HL-60/S4 treated with retinoic acid at 250 ng/mL for 4 days and 3 days (cell line): ENCODE measurements around the gene TMEM150B.

Experiments
- in situ Hi-C: fragments of 300-500 bp; cut with MboI; formaldehyde crosslinking; loops from 2 replicates; pipeline ENCODE4 v1.7.0; 2022; ENCODE audit warnings: low sequenced_read_pairs

The TMEM150B gene

DNA sequence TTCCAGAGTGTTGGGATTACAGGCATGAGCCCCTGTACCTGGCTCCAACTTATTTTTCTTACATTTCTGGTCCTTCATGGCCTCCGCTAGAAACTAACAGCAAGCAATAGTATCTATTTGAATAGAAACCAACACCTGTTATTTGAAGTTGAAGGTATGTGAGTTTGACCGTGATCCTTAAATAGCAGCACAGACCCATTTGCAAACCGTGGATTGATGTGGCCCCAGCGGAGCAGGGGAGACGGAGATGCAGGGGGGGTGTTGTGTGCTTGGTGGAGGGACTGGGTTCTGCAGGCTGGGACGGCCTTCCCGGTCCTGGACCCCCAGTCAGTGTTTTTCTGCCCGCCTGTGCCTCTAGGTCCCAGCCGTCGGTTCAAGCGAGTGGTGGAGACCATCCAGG, 16.9 kb downstream of the TMEM150B start:
- in situ Hi-C loops = no loop called here

DNA sequence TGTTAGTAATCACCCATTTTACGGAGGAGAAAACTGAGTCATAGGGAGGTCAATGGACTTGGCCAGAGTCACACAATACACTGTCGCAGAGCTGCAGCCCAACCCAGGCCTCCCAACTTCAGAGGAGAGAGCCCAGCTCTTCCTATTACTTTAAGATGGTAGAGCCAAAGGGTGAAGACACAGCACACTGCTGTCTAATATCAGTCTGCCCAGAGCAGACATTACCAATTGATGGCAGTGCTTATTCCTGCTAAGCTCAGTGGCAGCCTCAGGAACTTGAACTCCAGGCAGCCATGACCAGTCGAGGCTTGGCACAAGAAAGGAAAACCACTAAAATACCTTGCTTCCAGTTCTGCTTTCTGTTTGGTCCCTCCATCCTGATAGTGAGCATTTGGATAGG, 18.4 kb downstream of the TMEM150B start:
- in situ Hi-C loops = no loop called here

GRCh38 chr19:55305983-55306562, 19.1 kb downstream of the TMEM150B start:
- in situ Hi-C loops = no loop called here

DNA sequence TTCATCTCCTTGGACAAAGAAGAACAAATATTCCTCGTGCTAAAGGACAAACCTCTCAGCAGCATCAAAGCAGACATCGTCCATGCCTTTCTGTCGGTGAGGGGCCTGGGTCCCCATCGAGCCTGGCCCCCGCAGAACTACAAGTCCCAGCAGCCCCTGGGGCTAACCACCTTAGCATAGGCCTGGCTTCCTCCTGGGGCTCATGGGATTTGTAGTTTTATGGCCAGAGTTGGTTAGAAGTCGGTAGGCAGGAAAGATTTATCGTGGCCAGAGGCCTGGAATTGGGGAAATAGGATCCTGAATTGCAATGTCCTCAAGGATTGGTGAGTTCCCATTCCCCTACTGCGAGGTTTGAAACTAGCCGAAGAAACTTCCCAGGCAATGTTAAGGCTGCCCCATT, 19.6 kb downstream of the TMEM150B start:
- in situ Hi-C loops = no loop called here

GRCh38 chr19:55304980-55305379, 20.2 kb downstream of the TMEM150B start:
- in situ Hi-C loops = no loop called here

- in situ Hi-C loops = no loop called here
These were observed 20.7 kb downstream of the TMEM150B start for GRCh38 chr19:55304279-55304978.

GRCh38 chr19:55303477-55303876, 21.7 kb downstream of the TMEM150B start:
- in situ Hi-C loops = no loop called here

DNA sequence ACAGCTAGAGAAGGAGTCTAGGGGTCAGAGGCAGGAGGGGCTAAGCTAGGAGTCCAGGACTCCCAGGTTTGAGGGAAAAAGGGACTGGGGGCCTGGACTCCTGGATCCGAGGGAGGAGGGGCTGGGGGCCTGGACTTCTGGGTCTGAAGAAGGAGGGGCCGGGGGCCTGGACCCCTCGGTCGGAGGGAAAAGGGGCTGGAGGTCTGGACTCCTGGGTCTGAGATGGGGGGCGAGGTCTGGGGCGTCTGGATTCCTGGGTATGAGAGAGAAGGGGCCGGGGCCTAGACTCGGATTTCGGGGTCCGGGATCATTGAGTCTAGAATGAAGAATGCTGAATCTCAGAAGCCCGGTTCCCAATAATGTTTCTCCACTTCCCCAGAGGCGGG, 22.8 kb downstream of the TMEM150B start:
- in situ Hi-C loops = no loop called here

- in situ Hi-C loops = no loop called here
These were observed 23.5 kb downstream of the TMEM150B start for GRCh38 chr19:55301459-55302317.

GRCh38 chr19:55300886-55301458, 24.2 kb downstream of the TMEM150B start:
- in situ Hi-C loops = no loop called here

DNA sequence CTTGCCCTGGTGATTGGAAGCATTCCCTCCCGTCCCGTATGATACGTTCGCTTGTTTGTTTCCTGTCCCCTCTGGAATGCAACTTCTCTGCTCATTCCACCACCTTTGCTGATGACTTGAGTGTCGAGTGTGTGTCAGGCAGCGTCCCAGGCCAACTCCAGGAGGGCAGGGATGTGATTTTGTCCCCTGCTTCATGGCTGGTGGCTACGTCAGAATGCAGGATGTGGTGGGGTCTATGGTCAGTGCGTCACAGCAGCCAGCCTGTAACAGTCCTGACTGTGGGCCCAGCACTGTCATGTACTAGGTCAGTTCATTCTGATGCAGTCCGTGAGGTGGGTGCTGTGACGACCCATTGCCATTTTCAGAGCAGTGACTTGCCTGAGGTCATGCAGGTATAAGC, 25.1 kb downstream of the TMEM150B start:
- in situ Hi-C loops = no loop called here

DNA sequence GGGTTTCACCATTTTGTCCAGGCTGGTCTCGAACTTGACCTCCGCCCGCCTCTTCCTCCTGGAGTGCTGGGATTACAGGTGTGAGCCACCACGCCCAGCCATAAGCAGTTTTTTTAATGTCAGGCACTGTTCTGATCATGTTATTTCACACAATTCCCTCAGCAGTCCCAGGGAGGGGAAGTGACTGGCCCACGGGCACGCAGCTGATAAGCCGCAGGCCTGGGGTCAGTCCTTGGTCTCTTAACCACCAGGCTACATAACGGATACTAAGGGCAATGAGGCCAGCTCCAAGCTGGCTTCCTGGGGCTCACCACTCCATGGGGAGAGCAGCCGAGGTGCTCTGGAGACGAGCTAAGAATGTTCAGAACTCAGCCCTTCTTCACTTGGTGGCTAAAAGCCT, 27.9 kb downstream of the TMEM150B start:
- in situ Hi-C loops = no loop called here

DNA sequence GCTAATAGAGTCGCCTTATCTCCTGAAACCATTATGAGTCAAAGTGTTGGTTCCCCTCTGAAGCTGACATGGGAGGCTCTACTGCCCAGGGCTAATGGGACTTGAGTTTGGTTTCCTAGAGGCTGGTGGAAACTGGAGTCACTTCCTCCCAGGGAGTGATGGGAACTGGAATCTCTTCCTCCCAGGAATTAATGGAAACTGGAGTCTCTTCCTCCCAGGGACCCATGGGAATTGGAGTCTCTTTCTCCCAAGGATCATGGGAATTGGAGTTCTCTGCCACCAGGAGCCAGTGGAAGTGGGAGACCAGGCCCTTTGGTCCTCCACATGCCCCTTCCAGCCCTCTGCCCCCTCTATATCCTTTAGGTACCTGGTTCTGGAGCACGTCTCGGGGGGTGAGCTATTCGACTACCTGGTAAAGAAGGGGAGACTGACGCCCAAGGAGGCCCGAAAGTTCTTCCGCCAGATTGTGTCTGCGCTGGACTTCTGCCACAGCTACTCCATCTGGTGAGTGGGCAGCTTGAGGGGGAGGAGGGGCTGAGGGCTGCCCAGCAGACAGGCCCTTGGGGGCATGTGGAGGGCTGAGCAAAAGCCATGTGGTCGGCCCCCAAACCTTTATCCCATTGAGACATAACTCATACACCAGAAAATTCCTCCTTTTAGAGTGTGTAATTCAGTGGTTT, 35.9 kb downstream of the TMEM150B start:
- in situ Hi-C loops = no loop called here

DNA sequence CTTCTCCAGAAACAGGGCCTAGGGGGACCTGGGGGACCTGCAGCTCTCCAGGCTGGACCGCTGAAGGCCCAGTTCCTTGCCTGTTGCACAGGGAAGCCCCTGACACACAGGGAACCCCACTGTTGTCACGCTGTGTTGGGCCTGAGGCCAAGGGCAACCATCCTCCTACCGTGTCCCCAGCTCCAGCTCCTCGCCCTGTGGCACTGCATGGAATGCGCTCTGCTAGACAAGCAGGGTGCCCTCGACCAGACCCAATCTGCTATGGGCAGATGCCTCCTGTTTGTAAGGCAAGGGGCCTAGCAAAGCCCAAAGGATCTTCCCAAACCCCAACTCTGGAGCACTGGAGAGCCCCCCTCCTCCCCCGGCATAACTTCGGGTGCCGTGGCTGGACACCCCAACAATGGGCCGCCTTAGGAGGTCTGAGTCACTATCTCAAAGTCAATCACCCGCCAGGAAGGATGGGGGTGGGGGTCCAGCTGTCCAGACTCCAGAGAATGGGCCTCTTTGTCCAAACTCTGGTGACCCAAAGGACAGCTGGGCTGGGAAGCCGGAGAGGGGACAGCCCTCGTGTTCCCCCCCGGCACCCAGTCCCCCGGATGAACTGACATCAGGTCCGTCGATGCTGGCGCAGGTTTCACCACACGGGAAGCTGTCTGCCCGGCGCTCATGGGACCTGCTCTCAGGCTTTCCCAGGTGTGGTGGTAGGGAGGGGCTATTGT, 37.6 kb downstream of the TMEM150B start:
- in situ Hi-C loops = no loop called here

GRCh38 chr19:55285229-55285890, 39.8 kb downstream of the TMEM150B start:
- in situ Hi-C loops = no loop called here

- in situ Hi-C loops = no loop called here
These were observed 40.6 kb downstream of the TMEM150B start for GRCh38 chr19:55284405-55285058.

DNA sequence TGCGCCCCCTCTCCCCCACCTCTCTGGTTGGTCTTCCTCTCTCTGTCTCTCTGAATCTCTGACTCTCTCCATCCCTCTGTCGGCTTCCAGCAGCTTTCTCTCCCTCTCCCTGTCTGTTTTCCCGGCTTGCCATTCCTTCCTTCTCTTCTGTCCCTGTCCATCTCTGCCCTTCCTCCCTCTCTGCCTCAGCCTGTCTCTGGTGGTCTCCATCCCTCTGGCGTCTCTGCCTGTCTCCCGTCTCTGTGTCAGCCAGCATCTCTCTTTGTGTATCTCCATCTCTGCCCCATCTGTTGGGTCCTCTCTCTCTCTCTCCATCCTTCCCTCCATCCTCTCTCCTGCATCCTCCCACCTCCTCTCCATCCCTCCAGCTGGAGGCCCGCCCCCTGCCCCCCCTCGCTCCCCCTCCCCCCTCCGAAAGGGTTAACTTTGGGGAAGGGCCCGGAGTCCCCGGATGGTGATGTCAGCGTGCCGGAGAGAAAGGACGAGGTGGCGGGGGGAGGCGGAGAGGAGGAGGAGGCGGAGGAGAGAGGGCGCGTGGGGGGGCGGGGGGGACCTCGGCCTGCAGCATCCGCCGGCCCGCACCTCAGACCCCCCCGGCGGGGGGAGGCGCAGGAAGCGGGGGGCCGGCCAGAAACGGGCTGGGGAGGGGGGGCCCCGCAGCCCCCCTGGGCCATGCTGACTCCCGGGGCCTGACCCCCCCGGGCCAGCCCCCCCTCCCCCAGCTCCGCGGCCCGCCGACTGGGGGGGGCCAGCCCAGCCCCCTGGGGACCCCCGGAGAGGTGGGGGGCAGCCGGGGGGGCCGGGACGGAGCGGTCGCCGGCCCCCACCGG, 41.4 kb downstream of the TMEM150B start, which contains the start of gene BRSK1:
Gene BRSK1 (plus strand): TSS at position 450 of the 830 bp plus-strand sequence. CDS start 446 bp downstream, outside the sequence.
- in situ Hi-C loops = no loop called here
